Activated CD4-positive, alpha-beta T cell treated with anti-CD3 and anti-CD28 coated beads for 36 hours (primary cell): ENCODE measurements around the gene ZNF454. TPM values are rescaled to one million over a fixed set of nuclear protein-coding genes. Genes with fewer than 3 reads are reported as not detected.

Source experiments
- ATAC-seq: fragments of 200-7000 bp; cut with Tn5 transposase; one replicate; pipeline ENCODE4 v1.10.0; 2021; ENCODE audit warnings: mild to moderate bottlenecking, moderate library complexity
- CTCF ChIA-PET: fragments of 350-600 bp; sonication (Branson Sonifier 250); formaldehyde crosslinking; loops from one replicate; lab custom pipeline; 2021; ENCODE audit warnings: antibody characterized with exemption; lab: Charles Lee
- POLR2A ChIA-PET: fragments of 350-600 bp; sonication (Branson Sonifier 250); formaldehyde crosslinking; loops from one replicate; lab custom pipeline; 2021; ENCODE audit warnings: antibody characterized with exemption, inconsistent platforms; lab: Charles Lee
- DNase-seq: peaks from one replicate; pipeline ENCODE4 v3.0.0-alpha.2; 2020
- H3K27ac Mint-ChIP-seq: one replicate; pipeline ENCODE4 v1.8.0; 2021; ENCODE audit warnings: mixed read lengths
- H3K27me3 Mint-ChIP-seq: one replicate; pipeline ENCODE4 v1.8.0; 2021; ENCODE audit warnings: mixed read lengths
- H3K36me3 Mint-ChIP-seq: one replicate; pipeline ENCODE4 v1.8.0; 2021; ENCODE audit warnings: low read depth, mixed read lengths
- H3K4me1 Mint-ChIP-seq: one replicate; pipeline ENCODE4 v1.8.0; 2021; ENCODE audit warnings: mixed read lengths
- H3K4me3 Mint-ChIP-seq: one replicate; pipeline ENCODE4 v1.8.0; 2021; ENCODE audit warnings: mild to moderate bottlenecking, moderate library complexity, mixed read lengths
- H3K9me3 Mint-ChIP-seq: one replicate; pipeline ENCODE4 v1.8.0; 2021; ENCODE audit warnings: low read depth, mixed read lengths
- intact Hi-C, 2 experiments: fragments of 100-400 bp; cut with DNase I in 1 of 2; cut with micrococcal nuclease in 1 of 2; formaldehyde crosslinking; loops; one replicate each; pipeline versions ENCODE4 v1.14.2 to v1.15.1; 2022 to 2024; cut with DNase I, micrococcal nuclease
- total RNA-seq, 2 experiments: library from RNA; stranded (reverse); gene quantifications; one replicate each; pipeline ENCODE4 v1.2.3, GENCODE V29; 2021

The ZNF454 gene
- total RNA-seq, 2 experiments from 2014 or later = not detected

- no peak for DNase-seq
- Mint-ChIP-seq H3K9me3 (peaks cover 20% of the 10 kb centered on the region), H3K36me3 (peaks cover 2% of the 10 kb centered on the region), H3K27ac (no peak overlapping the region), H3K4me1 (no peaks in the 10 kb centered on the region), H3K4me3 (no peak overlapping the region), H3K27me3 (no peaks in the 10 kb centered on the region)
- ATAC-seq = no peak
- CTCF ChIA-PET = interaction anchor here (0.7 kb wide), 1 partner anchor 9 kb away, joined by 3 read pairs; no protein-coding TSS in a partner anchor
- POLR2A ChIA-PET = no interaction called here
- intact Hi-C loops = no loop called here
These were observed 43.4 kb downstream of the ZNF454 start for GRCh38 chr5:178984145-178985072.

GRCh38 chr5:178986326-178986960, 45.4 kb downstream of the ZNF454 start:
- H3K27me3 Mint-ChIP-seq = no peaks in the 10 kb centered on the region
- no peak overlapping the region for H3K27ac Mint-ChIP-seq
- no peaks in the 10 kb centered on the region for H3K36me3 Mint-ChIP-seq
- ChIA-PET POLR2A (no interaction called here), CTCF (no interaction called here)
- no peak for DNase-seq
- no peak overlapping the region for H3K4me3 Mint-ChIP-seq
- intact Hi-C loops = no loop called here
- H3K9me3 Mint-ChIP-seq = peaks cover 11% of the 10 kb centered on the region
- H3K4me1 Mint-ChIP-seq = no peaks in the 10 kb centered on the region
- no peak for ATAC-seq

DNA sequence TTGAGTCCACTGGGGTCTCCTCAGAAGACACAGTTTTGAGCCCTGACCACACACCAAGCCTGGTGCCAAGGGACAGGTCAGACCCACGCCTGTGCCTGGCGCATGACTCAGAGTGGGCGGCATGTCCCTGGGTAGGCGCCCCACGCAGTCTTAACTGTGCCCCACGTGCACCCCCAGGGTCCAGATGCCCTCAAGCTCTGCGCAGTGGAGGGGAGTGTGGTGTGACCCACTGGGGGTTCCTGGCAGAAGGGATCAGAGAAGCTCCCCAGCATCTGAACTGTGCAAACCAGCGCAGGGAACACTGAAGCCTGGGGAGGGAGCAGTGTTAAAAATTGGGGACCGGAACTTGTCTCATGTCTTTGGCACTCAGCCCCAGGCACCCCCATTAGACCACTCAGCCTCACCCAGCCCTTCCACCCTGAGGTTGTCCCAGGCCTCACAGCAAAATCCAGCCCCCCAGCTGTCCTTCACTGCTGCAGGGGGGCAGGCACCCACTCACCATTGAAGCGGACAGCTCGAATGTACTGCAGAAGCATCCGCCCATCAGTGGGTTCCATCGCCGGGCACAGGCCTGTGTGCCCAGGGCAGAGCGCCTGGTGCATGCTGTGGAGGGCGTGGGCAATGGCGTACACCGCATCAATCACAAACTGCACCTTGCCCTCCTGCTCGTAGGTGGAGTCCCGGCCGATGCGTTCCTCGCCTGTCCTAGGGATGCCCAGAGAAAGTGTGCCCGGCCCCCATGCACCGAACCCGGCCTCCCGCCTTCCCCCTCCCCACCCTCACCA, 47.6 kb downstream of the ZNF454 start:
- H3K27ac Mint-ChIP-seq = no peak overlapping the region
- intact Hi-C loops = no loop called here
- ATAC-seq = no peak
- H3K9me3 Mint-ChIP-seq = peaks cover 4% of the 10 kb centered on the region
- H3K4me3 Mint-ChIP-seq = no peak overlapping the region
- no peak for DNase-seq
- H3K4me1 Mint-ChIP-seq = no peaks in the 10 kb centered on the region
- ChIA-PET POLR2A (no interaction called here), CTCF (interaction anchor here (0.6 kb wide), 1 partner anchor 704 kb away, joined by 4 read pairs; no protein-coding TSS in a partner anchor)
- peaks cover 12% of the 10 kb centered on the region for H3K27me3 Mint-ChIP-seq
- H3K36me3 Mint-ChIP-seq = no peaks in the 10 kb centered on the region

- Mint-ChIP-seq H3K36me3 (no peaks in the 10 kb centered on the region), H3K4me1 (peaks cover 2% of the 10 kb centered on the region), H3K9me3 (peaks cover 4% of the 10 kb centered on the region), H3K4me3 (no peak overlapping the region), H3K27me3 (peaks cover 17% of the 10 kb centered on the region), H3K27ac (no peak overlapping the region)
- intact Hi-C loops = no loop called here
- no peak for DNase-seq
- no peak for ATAC-seq
- CTCF ChIA-PET = no interaction called here
- POLR2A ChIA-PET = no interaction called here
These were observed 48.3 kb downstream of the ZNF454 start for GRCh38 chr5:178989311-178989710.

- H3K27me3 Mint-ChIP-seq = peaks cover 22% of the 10 kb centered on the region
- DNase-seq (no peak), ATAC-seq (no peak)
- H3K4me1 Mint-ChIP-seq = peaks cover 4% of the 10 kb centered on the region
- peaks cover 4% of the 10 kb centered on the region for H3K9me3 Mint-ChIP-seq
- H3K4me3 Mint-ChIP-seq = no peak overlapping the region
- intact Hi-C loops = no loop called here
- H3K27ac Mint-ChIP-seq = no peak overlapping the region
- CTCF ChIA-PET = no interaction called here
- no peaks in the 10 kb centered on the region for H3K36me3 Mint-ChIP-seq
- POLR2A ChIA-PET = no interaction called here
These were observed 49.5 kb downstream of the ZNF454 start for GRCh38 chr5:178990491-178990890.

GRCh38 chr5:178991190-178992145, 50.5 kb downstream of the ZNF454 start:
- DNase-seq (no peak), ATAC-seq (no peak)
- Mint-ChIP-seq H3K27me3 (peaks cover 24% of the 10 kb centered on the region), H3K4me1 (peaks cover 5% of the 10 kb centered on the region), H3K9me3 (peaks cover 4% of the 10 kb centered on the region), H3K27ac (no peak overlapping the region), H3K4me3 (no peak overlapping the region), H3K36me3 (no peaks in the 10 kb centered on the region)
- intact Hi-C loops = no loop called here
- ChIA-PET CTCF (no interaction called here), POLR2A (no interaction called here)

GRCh38 chr5:178992291-178992895, 51.4 kb downstream of the ZNF454 start:
- no peak for ATAC-seq
- Mint-ChIP-seq H3K9me3 (peaks cover 2% of the 10 kb centered on the region), H3K36me3 (no peaks in the 10 kb centered on the region), H3K27ac (no peak overlapping the region), H3K27me3 (peaks cover 24% of the 10 kb centered on the region), H3K4me1 (peaks cover 5% of the 10 kb centered on the region), H3K4me3 (no peak overlapping the region)
- ChIA-PET CTCF (no interaction called here), POLR2A (no interaction called here)
- no peak for DNase-seq
- intact Hi-C loops = no loop called here

- intact Hi-C loops = no loop called here
- ChIA-PET POLR2A (no interaction called here), CTCF (interaction anchor here (1.4 kb wide), 1 partner anchor 10 kb away, joined by 3 read pairs; no protein-coding TSS in a partner anchor)
- no peak overlapping the region for H3K4me3 Mint-ChIP-seq
- no peaks in the 10 kb centered on the region for H3K36me3 Mint-ChIP-seq
- no peak overlapping the region for H3K27ac Mint-ChIP-seq
- no peaks in the 10 kb centered on the region for H3K9me3 Mint-ChIP-seq
- DNase-seq (no peak), ATAC-seq (no peak)
- peaks cover 24% of the 10 kb centered on the region for H3K27me3 Mint-ChIP-seq
- peaks cover 5% of the 10 kb centered on the region for H3K4me1 Mint-ChIP-seq
These were observed 52.3 kb downstream of the ZNF454 start for GRCh38 chr5:178993236-178993765.

DNA sequence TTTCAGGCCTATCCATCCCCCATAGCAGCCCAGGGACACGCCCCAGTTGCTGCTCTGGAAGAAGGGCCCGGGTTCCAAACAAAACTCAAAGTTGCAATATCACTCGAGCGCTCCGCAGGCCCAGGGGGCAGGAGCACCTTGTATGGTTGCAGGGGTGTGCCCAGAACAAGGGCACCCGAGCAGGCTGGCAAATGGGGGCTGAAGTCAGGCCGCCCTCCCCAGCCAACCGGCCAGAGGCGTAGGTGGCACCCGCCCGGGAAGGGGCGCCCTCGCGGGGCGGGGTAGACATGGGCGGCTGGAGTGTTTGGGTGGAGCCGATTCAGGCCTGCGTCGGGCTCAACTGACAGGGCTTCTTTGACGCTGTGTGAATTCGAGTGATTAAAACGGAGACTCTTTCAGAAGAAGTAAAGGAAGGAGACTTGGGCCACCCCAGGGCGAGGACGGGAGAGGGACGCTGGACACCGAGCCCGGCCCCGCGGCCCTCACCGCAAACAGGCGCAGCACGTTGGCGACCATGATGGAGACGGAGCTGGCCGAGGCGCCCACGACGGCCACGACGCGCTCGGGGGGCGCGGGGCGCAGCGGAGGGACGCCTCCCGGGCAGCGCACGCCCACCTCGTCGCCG, 53.1 kb downstream of the ZNF454 start:
- H3K27ac Mint-ChIP-seq = no peak overlapping the region
- intact Hi-C loops = no loop called here
- H3K36me3 Mint-ChIP-seq = no peaks in the 10 kb centered on the region
- ChIA-PET CTCF (interaction anchor here (1.4 kb wide), 1 partner anchor 10 kb away, joined by 3 read pairs; no protein-coding TSS in a partner anchor), POLR2A (no interaction called here)
- no peak for ATAC-seq
- H3K4me3 Mint-ChIP-seq = no peak overlapping the region
- H3K27me3 Mint-ChIP-seq = peaks cover 24% of the 10 kb centered on the region
- H3K4me1 Mint-ChIP-seq = peaks cover 5% of the 10 kb centered on the region
- DNase-seq = no peak
- no peaks in the 10 kb centered on the region for H3K9me3 Mint-ChIP-seq
